HG02852 (cell line): ENCODE data around the gene STARD7.

ENCODE experiments used
- ATAC-seq: cut with Tn5 transposase; IDR thresholded peaks from one replicate; pipeline ENCODE4 v1.9.1; 2021; ENCODE audit warnings: mild to moderate bottlenecking, moderate library complexity; ENCODE audit not compliant: unreplicated experiment

The STARD7 gene

DNA sequence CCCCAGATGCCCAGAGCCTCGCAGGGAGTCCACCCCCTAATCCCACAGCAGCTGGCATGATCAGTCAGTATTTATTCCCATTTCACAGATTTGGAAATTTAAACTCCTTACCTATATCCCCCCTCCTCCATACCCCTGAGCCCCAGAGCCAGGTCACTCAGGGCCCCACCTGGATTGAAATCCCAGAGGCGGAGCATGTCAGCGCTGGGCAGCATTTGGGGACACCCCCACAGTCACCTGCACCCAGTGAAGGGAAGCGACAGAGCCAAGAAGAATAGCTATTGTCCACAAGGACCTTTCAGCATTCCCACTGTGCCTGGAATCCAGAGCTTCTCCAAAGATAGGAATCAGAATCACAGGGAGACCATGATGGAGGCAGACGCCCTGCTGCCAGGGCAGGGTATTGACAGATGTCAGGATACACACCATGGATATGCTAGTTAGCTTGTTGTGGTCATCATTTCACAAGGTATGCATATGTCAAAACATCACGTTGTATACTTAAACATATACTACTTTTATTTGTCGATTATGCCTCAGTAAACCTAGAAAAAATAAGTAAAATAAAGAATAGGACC is 69.4 kb downstream of the STARD7 start:
- ATAC-seq, result no peak

DNA sequence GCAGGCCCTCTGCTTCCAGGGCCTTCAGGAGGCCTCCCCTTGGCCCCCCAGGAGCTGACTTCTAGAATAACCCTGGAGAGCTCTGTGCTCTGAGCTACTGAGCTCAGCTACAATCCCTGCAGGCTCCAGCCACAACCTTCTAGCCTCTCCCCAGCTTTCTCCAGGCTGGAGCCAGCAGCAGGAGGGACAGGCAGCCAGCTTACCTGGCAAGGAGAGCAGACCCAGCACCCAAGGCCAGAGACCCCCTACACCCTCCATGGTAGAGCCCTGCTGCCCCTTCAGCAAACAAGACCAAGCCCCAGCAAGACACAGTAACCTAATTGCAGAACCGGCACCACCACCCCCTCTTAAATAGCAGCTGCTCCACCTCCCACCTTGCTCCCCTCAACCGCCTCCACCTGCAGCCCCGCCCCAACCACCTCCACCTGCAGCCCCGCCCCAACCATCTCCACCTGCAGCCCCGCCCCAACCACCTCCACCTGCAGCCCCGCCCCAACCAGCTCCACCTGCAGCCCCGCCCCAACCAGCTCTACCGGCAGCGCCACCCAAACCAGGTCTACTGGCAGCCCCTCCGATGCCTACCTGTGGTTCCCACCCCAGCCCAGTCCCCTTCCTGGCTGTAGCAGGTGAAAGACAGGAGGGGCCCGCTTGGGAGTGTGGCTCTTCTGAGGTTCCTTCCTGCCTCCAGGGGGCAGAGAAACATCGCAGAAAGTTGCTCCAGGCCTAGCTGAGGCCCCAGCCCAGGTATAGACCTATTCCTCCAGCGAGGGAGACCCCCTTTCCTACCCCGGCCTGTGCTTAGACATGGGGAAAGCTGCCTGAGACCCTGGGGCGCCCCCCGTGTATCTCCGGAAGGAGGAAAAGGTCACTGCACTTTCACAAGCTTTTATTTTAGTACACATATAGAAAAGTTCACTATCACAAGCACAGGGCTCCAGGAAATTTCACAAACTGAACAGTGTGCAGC is 70.2 kb downstream of the STARD7 start, which contains the start of gene ASTL:
TSS of gene ASTL (minus strand) at position 324 of the 967 bp plus-strand sequence. CDS start at position 258, 66 bp downstream.
- ATAC-seq, result peak; percentile 40

DNA sequence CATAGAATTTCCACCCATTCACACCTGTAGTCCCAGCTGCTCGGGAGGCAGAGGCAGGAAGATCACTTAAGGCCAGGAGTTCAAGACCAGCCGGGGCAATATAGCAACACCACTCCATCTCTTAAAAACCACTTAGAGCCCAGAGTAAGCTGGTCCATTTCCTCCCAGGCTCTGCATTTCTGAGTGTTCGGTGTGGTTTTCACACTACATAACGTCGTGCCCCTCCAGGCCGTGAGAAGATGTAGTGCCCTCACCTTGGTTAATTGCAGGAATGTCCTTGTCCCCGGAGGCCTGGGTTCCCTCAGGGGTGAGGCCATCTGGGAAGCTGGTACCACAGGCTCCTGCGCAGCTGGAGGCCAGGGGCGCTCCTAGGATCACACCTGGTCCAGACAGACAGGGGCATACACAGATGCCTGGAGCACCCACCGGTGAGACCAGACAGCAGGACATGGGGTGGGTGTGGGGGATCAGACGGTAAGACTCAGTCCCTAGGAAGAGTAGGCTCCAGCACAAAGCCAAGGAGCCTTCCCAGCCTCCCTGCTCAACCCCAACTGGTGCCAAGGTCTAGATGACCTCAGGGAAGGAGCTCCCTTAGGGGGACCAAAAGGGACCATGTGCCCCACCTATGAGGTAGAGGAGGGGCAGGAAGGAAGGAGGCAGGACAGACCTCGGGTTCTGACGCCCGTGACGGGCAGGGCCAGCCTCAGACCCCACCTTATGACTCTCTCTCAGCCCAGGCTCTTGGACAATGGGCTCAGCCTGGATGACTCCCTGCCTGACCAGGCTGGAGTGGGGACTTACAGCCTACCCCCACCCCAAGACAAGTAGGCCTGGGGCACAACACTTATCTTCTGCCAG is 71.1 kb downstream of the STARD7 start:
- ATAC-seq, result no peak

DNA sequence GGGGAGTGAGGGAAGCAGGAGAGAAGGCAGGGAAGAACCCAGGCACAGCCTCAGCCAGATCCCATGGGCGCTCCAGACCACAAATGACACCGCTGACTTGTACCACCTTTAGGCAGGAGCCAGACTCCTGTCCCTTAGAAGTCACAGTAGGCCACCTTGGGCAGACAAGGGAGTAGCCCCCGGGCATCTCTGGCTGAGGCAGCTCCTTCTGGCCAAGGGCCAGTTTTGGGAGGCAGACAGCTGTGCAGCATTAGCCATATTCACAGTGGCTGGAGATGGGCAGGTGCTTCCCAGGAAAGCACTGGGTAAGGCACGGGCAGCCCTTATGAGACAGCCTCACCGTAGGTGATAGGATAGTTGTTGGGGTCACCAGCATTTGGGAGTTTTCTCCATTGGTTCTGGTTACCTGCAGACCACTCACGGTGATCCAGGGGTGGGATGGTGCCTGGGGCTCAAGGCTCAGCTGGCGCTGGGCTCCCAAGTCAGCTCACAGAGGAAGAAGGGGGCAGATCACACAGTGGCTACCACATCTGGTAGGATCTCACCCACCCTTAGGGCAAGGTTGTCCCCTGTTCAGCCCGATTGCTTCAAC is 72.4 kb downstream of the STARD7 start:
- no peak for ATAC-seq

DNA sequence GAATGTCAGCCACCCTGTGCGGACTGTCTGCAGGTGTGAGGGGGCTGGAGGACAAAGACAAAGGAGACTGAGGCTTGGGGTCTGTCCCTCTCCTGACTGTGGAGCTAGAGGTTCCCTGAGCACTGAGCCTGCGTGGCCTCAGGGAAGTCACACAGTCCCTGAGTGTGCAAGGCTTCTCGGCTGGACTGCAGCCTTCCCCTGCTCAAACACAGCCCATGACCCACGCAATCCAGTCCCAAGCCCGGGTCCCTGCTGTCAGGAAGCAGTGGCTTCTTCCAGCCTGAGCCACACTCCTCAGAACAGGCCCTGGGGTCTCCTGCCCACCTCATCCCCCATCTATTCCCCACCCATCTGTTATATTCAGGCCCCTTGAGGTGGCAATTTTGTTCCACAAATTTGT is 73.0 kb downstream of the STARD7 start:
- ATAC-seq, result no peak

DNA sequence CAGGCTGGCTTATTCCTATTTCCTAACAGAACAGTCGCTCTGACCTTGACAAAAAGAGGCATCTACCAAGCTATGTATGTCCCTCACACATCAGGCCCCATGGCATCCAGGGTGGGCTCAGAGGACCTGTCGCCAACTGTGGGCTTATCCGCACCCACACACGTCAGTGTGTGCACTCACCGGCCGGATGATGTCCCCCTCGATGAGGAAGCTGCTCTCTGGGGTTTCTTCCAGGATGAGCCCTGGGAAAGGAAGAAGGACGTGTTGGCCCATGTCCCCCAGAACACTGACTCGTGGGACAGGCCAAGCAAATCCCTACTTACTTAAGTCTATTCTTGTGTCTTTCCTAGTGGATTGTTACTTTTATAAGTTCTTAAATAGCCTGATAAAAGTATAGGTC is 73.5 kb downstream of the STARD7 start:
- ATAC-seq, result no peak
